Measurements from ENCODE around the gene PCCB.
"Not testable (repeated sequence)": the region's sequence is repeated elsewhere in the genome, so short reads cannot be mapped to it uniquely, and the experiment has no call there.

Gene PCCB

GRCh38 chr3:136262559-136262958 is 12.4 kb downstream of the PCCB start:
- no peak for DNase-seq (ENCODE audit: low read depth)

GRCh38 chr3:136263251-136263650 is 13.1 kb downstream of the PCCB start:
- DNase-seq (ENCODE audit: low read depth), result no peak

- not testable (repeated sequence) for DNase-seq (ENCODE audit: low read depth)
Observed at GRCh38 chr3:136266468-136267125, 16.5 kb downstream of the PCCB start.

GRCh38 chr3:136267235-136267634 is 17.1 kb downstream of the PCCB start:
- DNase-seq (ENCODE audit: low read depth), result no peak

GRCh38 chr3:136270179-136270578 is 20.0 kb downstream of the PCCB start:
- no peak for DNase-seq (ENCODE audit: low read depth)

GRCh38 chr3:136271626-136272025 is 21.5 kb downstream of the PCCB start:
- not testable (repeated sequence) for DNase-seq (ENCODE audit: low read depth)

GRCh38 chr3:136276049-136276755 is 26.1 kb downstream of the PCCB start:
- no peak for DNase-seq (ENCODE audit: low read depth)

GRCh38 chr3:136277115-136277514 is 27.0 kb downstream of the PCCB start:
- no peak for DNase-seq (ENCODE audit: low read depth)

GRCh38 chr3:136277634-136278033 is 27.5 kb downstream of the PCCB start:
- no peak for DNase-seq (ENCODE audit: low read depth)

GRCh38 chr3:136279092-136279491 is 29.0 kb downstream of the PCCB start:
- no peak for DNase-seq (ENCODE audit: low read depth)

- DNase-seq (ENCODE audit: low read depth), result no peak
Observed at GRCh38 chr3:136280961-136281360, 30.8 kb downstream of the PCCB start.

- DNase-seq (ENCODE audit: low read depth), result no peak
Observed at GRCh38 chr3:136281966-136282520, 31.9 kb downstream of the PCCB start.

GRCh38 chr3:136283627-136284026 is 33.5 kb downstream of the PCCB start:
- DNase-seq (ENCODE audit: low read depth), result no peak

GRCh38 chr3:136291302-136291701 is 41.2 kb downstream of the PCCB start:
- no peak for DNase-seq (ENCODE audit: low read depth)

- DNase-seq (ENCODE audit: low read depth), result no peak
Observed at GRCh38 chr3:136292500-136292899, 42.4 kb downstream of the PCCB start.

GRCh38 chr3:136293279-136293678 is 43.1 kb downstream of the PCCB start:
- DNase-seq (ENCODE audit: low read depth), result no peak

- DNase-seq (ENCODE audit: low read depth), result no peak
Observed at GRCh38 chr3:136294176-136294575, 44.0 kb downstream of the PCCB start.

GRCh38 chr3:136296960-136297359 is 46.8 kb downstream of the PCCB start:
- no peak for DNase-seq (ENCODE audit: low read depth)

- DNase-seq (ENCODE audit: low read depth), result no peak
Observed at GRCh38 chr3:136297826-136298225, 47.7 kb downstream of the PCCB start.

- DNase-seq (ENCODE audit: low read depth), result no peak
Observed at GRCh38 chr3:136300444-136300843, 50.3 kb downstream of the PCCB start.

GRCh38 chr3:136305879-136306278 is 55.7 kb downstream of the PCCB start:
- DNase-seq (ENCODE audit: low read depth), result no peak

- no peak for DNase-seq (ENCODE audit: low read depth)
Observed at GRCh38 chr3:136311261-136311660, 61.1 kb downstream of the PCCB start.

GRCh38 chr3:136311968-136312367 is 61.8 kb downstream of the PCCB start:
- DNase-seq (ENCODE audit: low read depth), result no peak

- no peak for DNase-seq (ENCODE audit: low read depth)
Observed at GRCh38 chr3:136326316-136326715, 76.2 kb downstream of the PCCB start.

Measured in stimulated activated CD8-positive, alpha-beta memory T cell treated with anti-CD3 and anti-CD28 coated beads, Interleukin-15, amount 100 ng/mL, for 1 hour (primary cell).